ENCODE data around the gene SAAL1. TPM values are rescaled to one million over a fixed set of nuclear protein-coding genes. Genes with fewer than 3 reads are reported as not detected.
"Not testable (repeated sequence)": the region's sequence is repeated elsewhere in the genome, so short reads cannot be mapped to it uniquely, and the experiment has no call there.

SAAL1 gene
- total and polyA plus RNA-seq, 2 donors (not counting 1 experiment from before 2014, with no cell fraction given): 15.0 to 20.0 TPM

- H3K27me3 ChIP-seq (ENCODE audit: control insufficient read depth, insufficient read depth, low read length): peaks cover 2% of the 10 kb centered on the region
- TF ChIP-seq, protein P1, sequence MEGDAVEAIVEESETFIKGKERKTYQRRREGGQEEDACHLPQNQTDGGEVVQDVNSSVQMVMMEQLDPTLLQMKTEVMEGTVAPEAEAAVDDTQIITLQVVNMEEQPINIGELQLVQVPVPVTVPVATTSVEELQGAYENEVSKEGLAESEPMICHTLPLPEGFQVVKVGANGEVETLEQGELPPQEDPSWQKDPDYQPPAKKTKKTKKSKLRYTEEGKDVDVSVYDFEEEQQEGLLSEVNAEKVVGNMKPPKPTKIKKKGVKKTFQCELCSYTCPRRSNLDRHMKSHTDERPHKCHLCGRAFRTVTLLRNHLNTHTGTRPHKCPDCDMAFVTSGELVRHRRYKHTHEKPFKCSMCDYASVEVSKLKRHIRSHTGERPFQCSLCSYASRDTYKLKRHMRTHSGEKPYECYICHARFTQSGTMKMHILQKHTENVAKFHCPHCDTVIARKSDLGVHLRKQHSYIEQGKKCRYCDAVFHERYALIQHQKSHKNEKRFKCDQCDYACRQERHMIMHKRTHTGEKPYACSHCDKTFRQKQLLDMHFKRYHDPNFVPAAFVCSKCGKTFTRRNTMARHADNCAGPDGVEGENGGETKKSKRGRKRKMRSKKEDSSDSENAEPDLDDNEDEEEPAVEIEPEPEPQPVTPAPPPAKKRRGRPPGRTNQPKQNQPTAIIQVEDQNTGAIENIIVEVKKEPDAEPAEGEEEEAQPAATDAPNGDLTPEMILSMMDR (conservative IDR thresholded peaks at IDR 0.05 in 1 of 2, IDR thresholded peaks at IDR 0.05 in 1 of 2; ENCODE audit: low read depth in 1 of 2, low read length in 2 of 2): no peak
- TF ChIP-seq EZH2 (IDR thresholded peaks at IDR 0.05; ENCODE audit: low read length, missing control alignments): no peak
- H2AFZ ChIP-seq (ENCODE audit: low read length): no peak overlapping the region
- H3K27ac ChIP-seq (ENCODE audit: insufficient read depth, low read length): no peak overlapping the region
- H3K4me3 ChIP-seq (replicated peaks in 1 of 4; ENCODE audit: control extremely low read depth in 1 of 4, insufficient read depth in 1 of 4, low read depth in 3 of 4, low read length in 4 of 4): no peak overlapping the region
- no peaks in the 10 kb centered on the region for H3K9me3 ChIP-seq (ENCODE audit: control insufficient read depth, insufficient read depth, low read depth, low read length)
- no peaks in the 10 kb centered on the region for H4K20me1 ChIP-seq (ENCODE audit: control insufficient read depth, extremely low read depth, insufficient read depth, low read length)
- no peaks in the 10 kb centered on the region for H3K4me1 ChIP-seq (ENCODE audit: control insufficient read depth, extremely low read depth, insufficient read depth, low read length)
- H3K4me2 ChIP-seq (ENCODE audit: extremely low read depth, insufficient read depth, low read length): no peak overlapping the region
- H3K9ac ChIP-seq (ENCODE audit: insufficient read depth, low read length): no peak overlapping the region
- no peaks in the 10 kb centered on the region for H3K36me3 ChIP-seq (ENCODE audit: control insufficient read depth, insufficient read depth, low read length)
- H3K79me2 ChIP-seq (ENCODE audit: control insufficient read depth, insufficient read depth, low read length): no peaks in the 10 kb centered on the region
- DNase-seq (ENCODE audit: low read depth in 2 of 2): no peak
Measured at GRCh38 chr11:18137186-18137800, 31.4 kb upstream of the SAAL1 start.

DNA sequence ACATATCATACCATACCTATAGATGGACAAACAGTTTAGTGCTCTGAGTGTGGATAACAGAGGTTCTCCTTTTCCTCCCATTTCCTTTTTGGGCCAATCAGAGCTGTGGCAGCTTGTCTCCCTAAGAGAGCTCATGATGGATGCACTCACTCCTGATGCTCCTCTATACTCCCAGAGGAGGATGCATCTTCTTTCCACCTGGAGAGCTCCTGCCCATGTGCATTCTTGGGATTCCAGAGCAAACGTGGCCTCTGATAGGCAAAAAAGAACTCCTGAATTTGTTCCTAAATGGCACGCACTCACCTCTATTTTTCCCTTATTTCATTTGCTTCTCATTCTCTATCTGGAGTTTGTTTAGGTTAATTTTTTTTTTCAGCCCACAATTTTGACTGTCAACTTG, 29.4 kb upstream of the SAAL1 start:
- H3K4me3 ChIP-seq (replicated peaks in 1 of 4; ENCODE audit: control extremely low read depth in 1 of 4, insufficient read depth in 1 of 4, low read depth in 3 of 4, low read length in 4 of 4): no peak overlapping the region
- no peaks in the 10 kb centered on the region for H3K36me3 ChIP-seq (ENCODE audit: control insufficient read depth, insufficient read depth, low read length)
- H2AFZ ChIP-seq (ENCODE audit: low read length): no peak overlapping the region
- TF ChIP-seq EZH2 (IDR thresholded peaks at IDR 0.05; ENCODE audit: low read length, missing control alignments): no peak
- TF ChIP-seq, protein P1 (conservative IDR thresholded peaks at IDR 0.05 in 1 of 2, IDR thresholded peaks at IDR 0.05 in 1 of 2; ENCODE audit: low read depth in 1 of 2, low read length in 2 of 2): no peak
- peaks cover 2% of the 10 kb centered on the region for H3K27me3 ChIP-seq (ENCODE audit: control insufficient read depth, insufficient read depth, low read length)
- no peak overlapping the region for H3K9ac ChIP-seq (ENCODE audit: insufficient read depth, low read length)
- no peak overlapping the region for H3K4me2 ChIP-seq (ENCODE audit: extremely low read depth, insufficient read depth, low read length)
- H4K20me1 ChIP-seq (ENCODE audit: control insufficient read depth, extremely low read depth, insufficient read depth, low read length): no peaks in the 10 kb centered on the region
- no peaks in the 10 kb centered on the region for H3K79me2 ChIP-seq (ENCODE audit: control insufficient read depth, insufficient read depth, low read length)
- no peak for DNase-seq (ENCODE audit: low read depth in 2 of 2)
- H3K9me3 ChIP-seq (ENCODE audit: control insufficient read depth, insufficient read depth, low read depth, low read length): no peaks in the 10 kb centered on the region
- no peaks in the 10 kb centered on the region for H3K4me1 ChIP-seq (ENCODE audit: control insufficient read depth, extremely low read depth, insufficient read depth, low read length)
- H3K27ac ChIP-seq (ENCODE audit: insufficient read depth, low read length): no peak overlapping the region

GRCh38 chr11:18132341-18132740, 26.5 kb upstream of the SAAL1 start, which contains the start of gene MRGPRX3:
Gene MRGPRX3, plus strand, starts transcription at chr11:18132571. Its CDS starts 4,632 bp downstream, at chr11:18137203.
- Histone ChIP-seq H3K36me3 (ENCODE audit: control insufficient read depth, insufficient read depth, low read length) (no peaks in the 10 kb centered on the region), H3K9ac (ENCODE audit: insufficient read depth, low read length) (no peak within 1 kb of the TSS), H3K9me3 (ENCODE audit: control insufficient read depth, insufficient read depth, low read depth, low read length) (no peaks in the 10 kb centered on the region), H3K4me3 (replicated peaks in 1 of 4; ENCODE audit: control extremely low read depth in 1 of 4, insufficient read depth in 1 of 4, low read depth in 3 of 4, low read length in 4 of 4) (no peak within 1 kb of the TSS), H3K79me2 (ENCODE audit: control insufficient read depth, insufficient read depth, low read length) (no peaks in the 10 kb centered on the region), H2AFZ (ENCODE audit: low read length) (no peak within 1 kb of the TSS), H3K27ac (ENCODE audit: insufficient read depth, low read length) (no peak within 1 kb of the TSS), H3K4me1 (ENCODE audit: control insufficient read depth, extremely low read depth, insufficient read depth, low read length) (no peaks in the 10 kb centered on the region), H4K20me1 (ENCODE audit: control insufficient read depth, extremely low read depth, insufficient read depth, low read length) (no peaks in the 10 kb centered on the region), H3K4me2 (ENCODE audit: extremely low read depth, insufficient read depth, low read length) (no peak within 1 kb of the TSS), H3K27me3 (ENCODE audit: control insufficient read depth, insufficient read depth, low read length) (peaks cover 2% of the 10 kb centered on the region)
- no peak for DNase-seq (ENCODE audit: low read depth in 2 of 2)
- TF ChIP-seq, protein P1 (conservative IDR thresholded peaks at IDR 0.05 in 1 of 2, IDR thresholded peaks at IDR 0.05 in 1 of 2; ENCODE audit: low read depth in 1 of 2, low read length in 2 of 2): no peak
- TF ChIP-seq EZH2 (IDR thresholded peaks at IDR 0.05; ENCODE audit: low read length, missing control alignments): no peak

DNA sequence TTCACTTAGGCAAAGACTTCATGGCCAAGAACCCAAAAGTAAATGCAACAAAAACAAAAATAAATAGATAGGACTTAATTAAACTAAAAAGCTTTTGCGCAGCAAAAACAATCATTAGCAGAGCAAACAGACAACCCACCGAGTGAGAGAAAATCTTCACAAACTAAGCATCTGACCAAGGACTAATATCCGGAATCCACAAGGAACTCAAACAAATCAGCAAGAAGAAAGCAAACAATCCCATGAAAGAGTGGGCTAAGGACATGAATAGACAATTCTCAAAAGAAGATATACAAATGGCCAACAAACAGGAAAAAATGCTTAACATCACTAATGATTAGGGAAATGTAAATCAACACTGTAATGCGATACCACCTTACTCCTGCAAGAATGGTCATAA, 25.2 kb upstream of the SAAL1 start:
- H3K27ac ChIP-seq (ENCODE audit: insufficient read depth, low read length); H3K36me3 ChIP-seq (ENCODE audit: control insufficient read depth, insufficient read depth, low read length); H3K4me3 ChIP-seq (replicated peaks in 1 of 4; ENCODE audit: control extremely low read depth in 1 of 4, insufficient read depth in 1 of 4, low read depth in 3 of 4, low read length in 4 of 4); H3K9me3 ChIP-seq (ENCODE audit: control insufficient read depth, insufficient read depth, low read depth, low read length); H3K79me2 ChIP-seq (ENCODE audit: control insufficient read depth, insufficient read depth, low read length); H3K27me3 ChIP-seq (ENCODE audit: control insufficient read depth, insufficient read depth, low read length); H3K4me2 ChIP-seq (ENCODE audit: extremely low read depth, insufficient read depth, low read length); DNase-seq (ENCODE audit: low read depth in 2 of 2); H2AFZ ChIP-seq (ENCODE audit: low read length); H3K9ac ChIP-seq (ENCODE audit: insufficient read depth, low read length); H4K20me1 ChIP-seq (ENCODE audit: control insufficient read depth, extremely low read depth, insufficient read depth, low read length); H3K4me1 ChIP-seq (ENCODE audit: control insufficient read depth, extremely low read depth, insufficient read depth, low read length): not testable (repeated sequence)

Measured in fibroblast of lung (primary cell).